OCI-M1 (cell line): ENCODE data around the gene HEXD.

Experiments
- DNase-seq: peaks from one replicate; lab custom pipeline; 2025; lab: John Stamatoyannopoulos, UW

The HEXD gene

GRCh38 chr17:82490512-82491195 is 72.5 kb downstream of the HEXD start:
- DNase-seq, result no peak

GRCh38 chr17:82491196-82491530 is 73.0 kb downstream of the HEXD start:
- DNase-seq, result no peak

- no peak for DNase-seq
Observed at GRCh38 chr17:82491533-82491932, 73.4 kb downstream of the HEXD start.
